Esophagus squamous epithelium (tissue), 4 donors: ENCODE measurements around the gene TPRX1.

ENCODE experiments used
- POLR2A ChIP-seq, 4 donors: fragments of 450-650 bp; IDR thresholded peaks; one replicate each; pipeline ENCODE4 v1.6.1; 2017; ENCODE audit warnings: antibody characterized with exemption in 4 of 4, mild to moderate bottlenecking in 4 of 4, moderate library complexity in 3 of 4
- TF ChIP-seq, protein P1 (sequence below), 6 experiments: fragments of 450-650 bp in 4 of 6; fragments of 200-600 bp in 2 of 6; sonication (generic) in 2 of 6; IDR thresholded peaks; one replicate each; pipeline ENCODE4 v1.5.1; 2016 to 2019; ENCODE audit warnings: antibody characterized with exemption in 6 of 6, mild to moderate bottlenecking in 4 of 6, moderate library complexity in 4 of 6

DNA sequence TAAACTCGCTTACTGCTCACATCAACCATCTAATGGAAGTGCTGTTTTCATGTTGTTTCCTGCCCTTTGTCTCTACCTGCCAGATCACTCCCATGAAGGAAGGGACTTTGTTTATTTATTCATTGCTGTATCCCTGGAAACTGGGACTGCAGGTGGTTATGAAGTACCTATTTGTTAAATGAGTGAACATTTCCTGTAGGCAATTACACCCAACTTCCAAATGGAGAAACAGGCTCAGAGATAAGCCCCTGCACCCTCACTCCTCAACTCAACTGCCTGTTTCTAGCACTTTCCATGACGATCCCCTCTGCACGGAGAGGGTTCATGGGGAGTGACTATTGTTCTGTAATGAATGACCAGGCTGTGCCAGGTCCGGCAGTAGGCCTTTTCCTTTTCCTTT, 27.8 kb downstream of the TPRX1 start:
- TF ChIP-seq, protein P1, sequence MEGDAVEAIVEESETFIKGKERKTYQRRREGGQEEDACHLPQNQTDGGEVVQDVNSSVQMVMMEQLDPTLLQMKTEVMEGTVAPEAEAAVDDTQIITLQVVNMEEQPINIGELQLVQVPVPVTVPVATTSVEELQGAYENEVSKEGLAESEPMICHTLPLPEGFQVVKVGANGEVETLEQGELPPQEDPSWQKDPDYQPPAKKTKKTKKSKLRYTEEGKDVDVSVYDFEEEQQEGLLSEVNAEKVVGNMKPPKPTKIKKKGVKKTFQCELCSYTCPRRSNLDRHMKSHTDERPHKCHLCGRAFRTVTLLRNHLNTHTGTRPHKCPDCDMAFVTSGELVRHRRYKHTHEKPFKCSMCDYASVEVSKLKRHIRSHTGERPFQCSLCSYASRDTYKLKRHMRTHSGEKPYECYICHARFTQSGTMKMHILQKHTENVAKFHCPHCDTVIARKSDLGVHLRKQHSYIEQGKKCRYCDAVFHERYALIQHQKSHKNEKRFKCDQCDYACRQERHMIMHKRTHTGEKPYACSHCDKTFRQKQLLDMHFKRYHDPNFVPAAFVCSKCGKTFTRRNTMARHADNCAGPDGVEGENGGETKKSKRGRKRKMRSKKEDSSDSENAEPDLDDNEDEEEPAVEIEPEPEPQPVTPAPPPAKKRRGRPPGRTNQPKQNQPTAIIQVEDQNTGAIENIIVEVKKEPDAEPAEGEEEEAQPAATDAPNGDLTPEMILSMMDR (IDR thresholded peaks at IDR 0.05): no peak
- TF ChIP-seq POLR2A (IDR thresholded peaks at IDR 0.05): no peak
